Stromal cell of bone marrow (primary cell): ENCODE data around the gene MACROH2A2.
"Not testable (repeated sequence)": the region's sequence is repeated elsewhere in the genome, so short reads cannot be mapped to it uniquely, and the experiment has no call there.

Experiments
- DNase-seq: peaks from one replicate; pipeline ENCODE4 v3.0.0-alpha.2; 2012; ENCODE audit warnings: low read depth

MACROH2A2 gene

GRCh38 chr10:70101668-70102067 lies 49.0 kb downstream of the MACROH2A2 start:
- no peak for DNase-seq

DNA sequence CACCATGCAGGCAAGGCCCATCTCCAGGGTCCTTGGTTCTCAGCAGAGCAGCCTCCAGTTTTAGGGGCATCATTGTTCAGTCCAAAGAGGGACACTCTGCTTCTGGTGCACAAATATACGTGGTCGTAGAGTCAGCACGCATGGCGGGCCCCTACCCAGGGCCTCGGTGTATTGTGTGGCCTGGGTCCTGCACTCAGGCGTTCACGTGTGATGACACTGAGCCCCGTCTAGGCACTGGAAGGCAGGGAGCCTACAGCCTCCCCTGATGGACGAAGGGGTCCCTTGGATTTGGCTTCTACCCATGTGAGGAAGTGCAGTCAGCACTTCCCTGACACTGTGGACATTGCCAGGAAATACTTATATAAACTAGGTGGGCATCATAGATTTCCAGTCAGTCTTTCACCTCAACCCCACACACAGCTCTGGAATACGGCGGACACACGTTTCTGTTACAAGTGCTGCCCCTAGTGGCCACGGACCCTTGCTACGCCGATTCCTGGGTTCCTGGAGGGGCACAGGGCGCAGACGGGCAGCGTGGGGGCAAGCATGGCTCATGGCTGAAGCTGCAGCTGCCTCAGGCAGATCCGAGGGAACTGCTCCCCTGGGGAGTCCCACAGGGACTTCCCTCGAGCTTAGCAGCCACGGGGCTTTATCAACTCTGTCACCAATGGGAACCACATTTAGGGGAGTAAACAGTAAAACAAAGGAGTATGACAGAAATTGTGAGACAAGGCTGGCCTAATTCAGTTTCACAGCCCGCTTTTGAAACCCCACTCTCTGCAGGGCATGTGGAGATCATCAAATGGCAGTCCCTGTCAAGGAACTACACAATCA lies 54.5 kb downstream of the MACROH2A2 start:
- DNase-seq = no peak

GRCh38 chr10:70109064-70109729 lies 56.6 kb downstream of the MACROH2A2 start:
- DNase-seq = no peak

DNA sequence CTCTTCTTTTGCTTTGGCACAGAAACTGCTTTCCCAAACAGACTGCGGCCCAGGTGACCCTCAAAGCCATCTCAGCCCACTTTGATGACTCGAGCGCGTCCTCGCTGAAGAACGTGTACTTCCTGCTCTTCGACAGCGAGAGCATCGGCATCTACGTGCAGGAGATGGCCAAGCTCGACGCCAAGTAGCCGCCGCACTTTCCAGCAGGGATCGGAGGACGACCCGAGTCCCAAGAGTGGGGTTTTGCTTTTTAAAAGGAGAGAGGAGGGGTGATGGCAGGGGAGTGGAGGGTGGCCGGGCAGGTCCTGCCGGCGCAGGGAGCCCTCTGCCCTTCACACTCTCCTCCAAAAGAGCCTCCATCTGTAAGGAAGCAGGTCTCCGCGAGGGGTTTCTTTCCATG lies 58.9 kb downstream of the MACROH2A2 start:
- DNase-seq = no peak

DNA sequence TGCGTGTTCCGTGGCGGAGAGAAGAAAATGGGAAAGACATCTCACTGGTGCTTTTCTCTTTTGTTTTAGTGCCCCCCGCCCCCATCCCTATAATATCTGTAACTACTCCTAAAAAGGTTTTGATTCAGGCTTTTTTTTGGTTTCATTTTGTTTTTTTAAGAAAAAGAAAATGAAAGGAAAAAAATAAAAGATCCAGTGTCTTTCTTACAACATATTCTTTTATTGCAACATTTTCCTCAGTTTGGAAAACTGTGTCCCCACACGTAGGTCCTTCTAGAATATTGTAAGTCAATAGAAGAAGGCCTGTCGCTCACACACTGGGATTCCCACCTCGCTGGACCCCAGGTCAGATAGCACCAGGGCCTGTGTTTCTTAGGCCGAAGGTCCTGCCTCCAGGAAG lies 59.4 kb downstream of the MACROH2A2 start:
- DNase-seq = no peak

DNA sequence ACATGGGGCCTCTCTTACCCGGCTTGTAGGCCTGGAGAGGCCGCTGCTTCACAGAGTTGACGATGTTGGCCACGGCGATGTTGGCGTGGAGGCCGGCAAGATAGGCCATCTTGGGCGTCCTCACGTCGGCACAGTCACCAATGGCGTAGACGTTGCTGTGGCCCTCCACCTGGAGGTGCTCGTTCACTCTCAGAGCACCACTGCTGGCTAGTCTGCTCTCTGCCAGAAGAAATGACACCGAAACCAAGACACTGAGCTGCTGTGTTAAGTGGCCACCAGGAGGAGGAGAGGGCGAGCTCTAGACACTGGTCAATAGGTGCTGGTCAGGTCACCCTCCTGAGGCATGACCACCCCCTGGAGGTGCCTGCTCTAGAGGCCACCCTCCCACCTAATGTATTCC lies 62.3 kb downstream of the MACROH2A2 start:
- DNase-seq = no peak

DNA sequence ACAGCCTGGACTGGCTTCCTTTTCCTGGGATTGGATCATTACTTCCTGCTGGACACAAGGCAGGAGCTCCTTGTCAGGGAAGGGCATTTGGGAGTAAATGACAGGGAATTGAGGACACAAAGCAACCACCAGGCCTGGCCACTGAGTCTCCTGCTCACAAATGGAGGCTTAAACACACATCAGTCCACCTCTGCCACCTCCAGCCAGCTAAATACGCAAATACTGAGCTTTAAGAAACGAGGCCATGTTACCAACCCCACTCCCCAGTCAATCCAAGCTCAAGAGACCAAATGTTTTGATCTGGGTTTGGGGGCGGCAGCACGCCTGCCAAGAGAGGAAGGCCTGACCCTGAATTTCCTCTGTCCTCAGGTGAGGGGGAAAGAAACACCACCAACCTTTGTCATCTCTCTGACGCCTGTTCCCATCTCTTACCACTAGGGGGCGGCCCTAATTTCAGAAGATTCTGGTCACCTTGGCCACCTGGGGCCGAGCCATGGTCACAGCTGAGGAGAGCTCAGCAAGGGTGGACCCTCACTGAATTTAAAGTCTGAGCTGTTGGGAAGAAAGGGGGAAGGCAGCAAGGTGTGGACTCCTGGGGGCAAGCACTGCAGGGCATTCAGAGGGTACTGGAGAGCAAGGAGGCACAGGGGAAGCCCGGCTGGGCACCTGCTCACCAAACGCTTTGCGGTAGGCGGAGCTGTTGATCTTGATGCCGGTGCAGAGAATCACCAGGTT lies 63.5 kb downstream of the MACROH2A2 start:
- DNase-seq = no peak

- no peak for DNase-seq
Measured at GRCh38 chr10:70117646-70118045, 65.0 kb downstream of the MACROH2A2 start.

DNA sequence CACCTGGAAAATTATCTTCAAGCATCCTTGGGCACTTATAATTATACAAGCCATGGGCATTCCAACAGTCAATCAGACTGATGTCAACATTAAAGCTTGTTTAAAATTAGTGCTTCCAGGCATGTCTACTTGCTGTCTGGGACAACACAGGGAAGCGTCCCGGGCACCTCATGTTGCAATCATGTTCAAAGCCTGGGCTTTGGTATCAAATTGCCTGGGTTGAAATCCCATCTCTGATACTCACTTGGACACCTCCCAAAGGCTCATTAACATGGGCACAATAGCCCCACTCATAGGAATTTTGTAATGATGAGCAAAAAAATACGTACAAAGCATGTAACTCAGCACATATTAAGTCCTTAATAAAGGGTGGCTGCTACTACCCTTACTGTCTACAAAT lies 65.5 kb downstream of the MACROH2A2 start:
- no peak for DNase-seq

- DNase-seq = no peak
Measured at GRCh38 chr10:70119197-70119596, 66.6 kb downstream of the MACROH2A2 start.

DNA sequence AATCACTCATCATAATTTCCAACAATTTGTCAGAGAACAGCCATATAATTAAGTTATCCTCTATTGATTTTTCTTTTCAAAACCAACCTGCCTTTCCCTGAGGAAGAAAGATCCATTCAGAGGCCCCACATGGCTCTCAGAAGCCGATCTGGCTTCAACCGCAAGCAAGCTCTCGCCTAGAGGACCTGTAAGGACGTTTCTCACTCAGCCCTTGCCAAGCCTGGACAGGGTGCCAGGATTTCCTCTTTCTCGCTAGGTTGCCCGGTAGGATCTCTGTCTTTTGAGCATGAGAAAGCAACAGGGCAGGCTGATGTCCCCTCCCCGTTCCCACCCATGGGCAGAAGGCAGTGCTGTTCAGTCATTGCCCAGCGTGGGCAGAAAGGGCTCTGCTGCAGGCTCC lies 67.0 kb downstream of the MACROH2A2 start:
- no peak for DNase-seq

GRCh38 chr10:70120417-70120816 lies 67.8 kb downstream of the MACROH2A2 start:
- DNase-seq = no peak

GRCh38 chr10:70121281-70121949 lies 68.8 kb downstream of the MACROH2A2 start:
- DNase-seq = no peak

- DNase-seq = no peak
Measured at GRCh38 chr10:70122742-70123141, 70.1 kb downstream of the MACROH2A2 start.

- not testable (repeated sequence) for DNase-seq
Measured at GRCh38 chr10:70123166-70123565, 70.5 kb downstream of the MACROH2A2 start.

DNA sequence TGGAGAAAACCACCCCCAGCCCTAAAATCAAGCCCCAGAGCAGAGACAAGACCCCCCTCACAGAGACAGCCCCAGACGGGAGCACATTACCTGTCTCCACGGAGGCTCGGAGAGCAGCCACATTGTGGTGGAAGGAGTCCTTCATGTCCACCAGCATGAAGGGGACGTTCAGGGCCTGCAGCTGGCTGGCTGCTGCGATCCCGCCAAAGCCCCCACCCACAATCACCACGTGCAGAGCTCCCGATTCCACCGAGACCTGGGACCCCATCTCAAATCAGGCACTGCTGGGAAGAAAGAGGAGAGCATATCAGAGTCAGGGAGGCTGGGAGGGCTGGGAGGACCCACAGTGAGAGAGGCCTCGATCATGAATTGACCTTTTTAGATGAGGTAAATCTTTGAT lies 71.2 kb downstream of the MACROH2A2 start:
- DNase-seq = no peak

DNA sequence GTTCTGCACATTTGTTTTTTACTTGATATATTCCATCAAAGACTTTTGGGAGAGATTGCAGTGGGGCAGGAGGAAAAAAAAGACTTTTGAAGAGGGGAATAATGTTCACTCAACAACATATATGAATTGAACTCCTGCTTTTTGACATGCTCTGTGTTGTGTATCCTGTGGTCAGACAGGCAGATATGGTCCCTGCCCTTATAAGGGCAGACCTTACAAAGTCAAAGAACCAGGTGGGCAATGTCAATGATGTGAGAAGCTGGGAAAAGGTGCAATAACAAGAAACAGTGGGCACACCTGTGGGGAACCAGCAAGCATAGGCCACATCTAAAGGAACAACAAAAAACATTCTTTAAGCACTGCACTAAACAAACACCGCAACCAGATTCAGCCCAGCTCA lies 71.8 kb downstream of the MACROH2A2 start:
- no peak for DNase-seq

DNA sequence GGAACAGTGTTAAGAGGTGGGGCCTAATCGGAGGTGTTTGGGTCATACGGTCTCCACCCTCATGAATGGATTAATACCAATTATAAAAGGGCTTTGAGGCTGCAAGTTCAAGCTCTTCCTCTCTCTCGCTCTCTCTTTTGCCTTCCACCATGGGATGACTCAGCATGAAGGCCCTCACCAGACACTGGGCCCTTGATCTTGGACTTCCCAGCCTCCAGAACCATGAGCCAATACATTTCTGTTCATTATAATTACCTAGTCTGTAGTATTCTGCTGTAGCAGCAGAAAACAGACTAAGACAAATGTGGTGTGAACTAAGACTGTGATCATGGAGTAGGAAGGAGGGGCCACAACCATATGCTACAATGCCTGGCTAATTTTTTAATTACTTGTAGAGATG lies 72.3 kb downstream of the MACROH2A2 start:
- DNase-seq = no peak

DNA sequence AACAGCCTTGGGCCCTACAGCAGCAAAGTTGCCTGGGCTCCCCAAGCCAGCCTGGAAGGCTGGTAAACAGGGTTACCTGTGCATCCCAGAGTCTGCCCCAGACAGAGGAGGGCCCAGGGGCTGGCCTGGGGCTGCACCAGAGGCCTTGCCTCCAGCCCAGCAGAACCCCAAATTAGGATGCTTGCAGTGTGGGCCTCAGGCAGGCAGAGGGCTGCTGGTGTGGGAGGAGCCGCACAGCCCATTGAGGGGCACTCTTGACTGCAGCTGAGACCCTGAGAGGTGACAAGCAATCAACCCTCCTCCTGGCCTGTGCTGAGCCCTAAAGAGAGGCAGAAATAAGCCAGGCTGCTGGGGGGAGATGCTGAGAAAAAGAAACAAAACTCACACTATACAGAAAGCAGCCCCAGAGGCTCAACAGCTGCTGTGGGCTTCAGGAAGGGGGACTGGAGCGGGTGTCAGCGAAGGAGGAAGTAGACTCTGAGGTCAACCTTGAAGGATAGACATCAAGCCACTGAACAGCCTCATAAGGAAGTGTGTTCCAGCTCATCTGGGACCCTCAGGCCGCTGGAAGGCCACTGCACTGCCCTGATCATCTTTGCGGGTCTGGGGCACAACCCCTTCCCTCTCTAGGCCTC lies 73.4 kb downstream of the MACROH2A2 start:
- DNase-seq = no peak

DNA sequence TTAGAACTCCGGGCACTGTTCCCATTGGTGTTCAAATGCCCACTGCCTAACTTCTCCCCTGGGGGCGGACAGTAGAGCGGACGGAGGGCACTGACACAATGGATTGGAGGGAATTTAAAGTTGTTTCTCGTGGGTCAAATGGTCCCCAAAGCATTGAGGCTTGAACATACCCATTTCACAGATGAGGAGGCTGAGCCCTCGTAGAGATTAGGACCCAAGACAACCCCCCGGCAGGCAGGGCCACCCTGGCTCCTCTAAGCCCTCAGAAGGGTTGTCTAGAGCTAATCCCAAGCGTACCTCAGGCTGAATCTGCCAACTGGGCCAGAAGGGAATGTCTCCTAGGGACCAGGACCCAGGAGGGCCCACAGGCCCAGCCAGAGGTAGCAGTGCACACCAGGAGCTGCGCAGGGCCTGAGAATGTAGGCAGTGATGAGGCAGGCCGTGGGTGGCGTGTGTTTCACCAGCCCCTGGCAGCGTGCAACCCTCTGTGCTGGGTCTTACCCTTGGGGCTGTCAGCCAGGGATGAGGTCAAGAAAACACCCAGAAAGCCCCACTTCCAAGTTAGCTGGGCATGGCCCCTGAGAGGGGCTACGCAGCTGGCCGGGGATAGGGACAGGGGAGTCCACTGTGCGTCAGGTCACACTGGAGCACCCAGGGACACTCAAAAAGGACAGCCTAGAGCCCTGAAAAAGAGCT lies 74.2 kb downstream of the MACROH2A2 start:
- no peak for DNase-seq

GRCh38 chr10:70130878-70131559 lies 78.4 kb downstream of the MACROH2A2 start:
- peak; percentile 41 for DNase-seq
